Frontal cortex (tissue), 4 donors: ENCODE data around the gene GRIN3B. TPM values are rescaled to one million over a fixed set of nuclear protein-coding genes. Genes with fewer than 3 reads are reported as not detected.
"Not testable (repeated sequence)": the region's sequence is repeated elsewhere in the genome, so short reads cannot be mapped to it uniquely, and the experiment has no call there.

Source experiments
- DNase-seq, 2 donors: peaks; one replicate each; pipeline ENCODE4 v3.0.0; 2012; ENCODE audit warnings: low spot score in 2 of 2
- FAIRE-seq: peaks from 2 replicates; lab custom pipeline; 2012; peaks lifted over from hg19 to GRCh38; lab: Jason Lieb, UNC
- total RNA-seq: library from RNA; depleted of rRNA; stranded (reverse); fragments of >200 nt; gene quantifications from one replicate; pipeline ENCODE4 v1.2.3, GENCODE V29; 2014
- donor health status: control.
- donor health status: control.
- donor health status: control.

The GRIN3B gene
- under 0.01 TPM for total RNA-seq

GRCh38 chr19:1000095-1000494 is at the start of gene GRIN3B:
Gene GRIN3B (plus strand): TSS chr19:1000419. CDS start chr19:1000438, 19 bp downstream.
- DNase-seq, result peak in 1 of 2 donors; percentile 73
- no peak for FAIRE-seq

GRCh38 chr19:952049-952679 is 48.1 kb upstream of the GRIN3B start:
- DNase-seq (no peak), FAIRE-seq (no peak)

- no peak for DNase-seq
- no peak for FAIRE-seq
Observed at GRCh38 chr19:952680-953444, 47.4 kb upstream of the GRIN3B start.

- no peak for FAIRE-seq
- no peak for DNase-seq
Observed at GRCh38 chr19:953445-954271, 46.6 kb upstream of the GRIN3B start.

- DNase-seq (no peak), FAIRE-seq (no peak)
Observed at GRCh38 chr19:954272-954671, 45.9 kb upstream of the GRIN3B start.

- DNase-seq, result no peak
- FAIRE-seq, result no peak
Observed at GRCh38 chr19:954672-955494, 45.3 kb upstream of the GRIN3B start.

GRCh38 chr19:955803-956765 is 44.1 kb upstream of the GRIN3B start:
- DNase-seq (no peak), FAIRE-seq (no peak)

- DNase-seq (no peak), FAIRE-seq (no peak)
Observed at GRCh38 chr19:956766-957440, 43.3 kb upstream of the GRIN3B start.

GRCh38 chr19:957578-957977 is 42.6 kb upstream of the GRIN3B start:
- DNase-seq, FAIRE-seq: not testable (repeated sequence)

GRCh38 chr19:958967-959855 is 41.0 kb upstream of the GRIN3B start:
- peak in 1 of 2 donors; percentile 69 for DNase-seq
- no peak for FAIRE-seq

GRCh38 chr19:960020-960419 is 40.2 kb upstream of the GRIN3B start:
- DNase-seq (no peak), FAIRE-seq (no peak)

- DNase-seq, result no peak
- FAIRE-seq, result no peak
Observed at GRCh38 chr19:960601-960938, 39.6 kb upstream of the GRIN3B start.

- no peak for FAIRE-seq
- DNase-seq, result no peak
Observed at GRCh38 chr19:961866-962620, 38.2 kb upstream of the GRIN3B start.

- no peak for FAIRE-seq
Observed at GRCh38 chr19:962683-963400, 37.4 kb upstream of the GRIN3B start.

GRCh38 chr19:963486-963951 is 36.7 kb upstream of the GRIN3B start:
- DNase-seq, result no peak

More at GRCh38 chr19:962683-963400, 37.4 kb upstream of the GRIN3B start:
- no peak for DNase-seq

GRCh38 chr19:964116-964520 is 36.1 kb upstream of the GRIN3B start:
- DNase-seq (no peak), FAIRE-seq (no peak)

More at GRCh38 chr19:963486-963951, 36.7 kb upstream of the GRIN3B start:
- FAIRE-seq, result no peak
